CD4-positive, alpha-beta T cell treated with Interleukin-6 for 4 hours (primary cell): ENCODE results near the gene MYO15A.

ENCODE experiments used
- DNase-seq: peaks from one replicate; pipeline ENCODE4 v3.0.0-alpha.2; 2020; ENCODE audit warnings: mixed read lengths

MYO15A gene

GRCh38 chr17:18108401-18109312, at the start of gene MYO15A:
Gene MYO15A (plus strand): TSS chr17:18108756. CDS start chr17:18118801, 10,045 bp downstream.
- no peak for DNase-seq

DNA sequence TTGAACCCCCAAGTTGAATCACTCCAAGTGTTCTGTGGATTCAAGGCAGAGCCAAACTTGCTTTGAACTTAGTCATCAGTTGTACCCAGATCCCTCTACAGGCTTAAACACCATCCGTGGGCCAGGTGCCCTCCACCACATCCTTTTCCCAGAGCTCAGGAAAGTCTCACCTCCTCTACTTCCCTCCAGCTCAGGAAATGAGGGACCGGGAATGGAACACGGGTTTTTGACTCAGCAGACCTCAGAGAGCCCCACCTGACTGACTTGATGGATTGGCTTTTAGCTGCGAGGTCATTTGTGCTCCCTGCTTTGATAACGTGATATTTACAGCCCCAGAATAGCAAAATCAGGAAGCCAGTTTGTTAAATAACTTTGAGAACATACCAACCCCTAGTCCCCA, 49.3 kb upstream of the MYO15A start:
- DNase-seq: no peak

- no peak for DNase-seq
These were observed 44.5 kb upstream of the MYO15A start for GRCh38 chr17:18064053-18064452.

- DNase-seq: no peak
These were observed 43.0 kb upstream of the MYO15A start for GRCh38 chr17:18065546-18065945.

DNA sequence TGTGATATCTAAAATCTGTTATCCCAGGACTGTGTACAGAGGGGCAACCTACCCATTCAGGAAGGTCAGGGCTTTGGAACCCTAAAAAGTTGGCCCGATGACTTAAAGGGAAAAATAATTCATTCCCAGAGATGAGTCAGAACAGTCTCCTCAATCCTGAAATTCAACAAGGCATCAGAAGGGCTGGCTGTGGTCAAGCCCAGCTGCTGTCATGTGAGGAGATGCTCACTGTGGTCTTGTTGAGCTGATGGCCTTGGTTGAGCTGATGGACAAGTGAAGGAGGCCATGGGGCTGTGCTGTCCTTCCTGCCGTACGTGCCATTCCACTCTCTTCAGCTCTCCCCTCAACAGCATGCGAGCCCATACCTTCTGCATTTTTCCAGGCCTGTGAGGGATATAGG, 41.7 kb upstream of the MYO15A start:
- no peak for DNase-seq

DNA sequence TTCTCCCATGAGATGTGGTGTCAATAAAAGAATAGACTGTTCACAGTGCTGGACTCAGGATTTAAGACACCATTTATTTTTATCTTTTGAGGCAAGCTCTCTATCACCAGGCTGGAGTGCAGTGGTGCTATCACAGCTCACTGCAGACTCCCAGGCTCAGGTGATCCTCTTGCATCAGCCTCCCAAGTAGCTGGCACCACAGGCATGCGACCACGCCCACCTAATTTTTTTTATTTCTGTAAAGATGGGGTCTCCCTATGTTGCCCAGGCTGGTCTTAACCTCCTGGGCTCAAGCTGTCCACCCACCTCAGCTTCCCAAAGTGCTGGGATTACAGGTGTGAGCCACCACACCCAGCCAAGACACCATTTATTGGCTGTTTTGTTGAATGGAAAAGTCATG, 39.5 kb upstream of the MYO15A start:
- DNase-seq: no peak

DNA sequence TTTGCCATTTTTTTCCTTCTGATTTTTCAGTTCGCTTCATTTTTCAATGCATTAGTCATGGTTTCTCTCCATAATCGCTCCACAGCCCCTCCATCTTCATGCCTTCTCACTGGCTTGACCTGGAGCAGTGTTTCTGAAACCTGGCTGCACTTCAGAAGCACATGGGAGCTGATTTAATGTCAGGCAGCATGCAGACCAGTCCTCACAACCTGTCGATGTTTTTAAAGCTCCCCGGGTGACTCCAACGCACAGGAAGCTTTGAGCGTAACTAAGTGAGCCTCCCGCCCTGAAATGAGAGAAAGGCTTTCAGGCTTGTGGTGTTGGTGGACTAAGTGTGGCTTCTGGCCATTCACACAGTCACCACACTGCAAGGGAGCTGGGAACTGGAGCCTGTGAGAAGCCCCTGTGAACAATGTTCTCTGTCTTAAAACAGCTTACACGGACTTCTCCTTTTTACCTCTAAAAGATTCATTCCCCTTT, 37.7 kb upstream of the MYO15A start:
- no peak for DNase-seq

DNA sequence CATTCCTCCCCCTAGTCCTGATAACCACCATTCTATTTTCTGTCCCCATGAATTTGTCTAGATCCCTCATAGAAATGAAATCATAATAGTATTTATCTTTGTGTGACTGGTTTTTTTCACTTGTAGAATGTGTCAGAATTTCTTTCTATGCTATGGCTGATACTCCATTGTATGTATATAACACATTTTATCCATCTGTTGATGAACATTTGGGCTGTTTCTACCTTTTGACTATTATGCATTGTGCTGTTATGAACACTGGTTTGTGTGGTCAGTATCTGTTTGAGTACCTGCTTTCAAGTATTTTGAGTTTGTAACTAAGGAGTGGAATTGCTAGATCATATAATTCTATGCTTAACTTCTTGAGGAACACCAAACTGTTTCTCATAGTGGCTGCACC, 36.8 kb upstream of the MYO15A start:
- no peak for DNase-seq

DNA sequence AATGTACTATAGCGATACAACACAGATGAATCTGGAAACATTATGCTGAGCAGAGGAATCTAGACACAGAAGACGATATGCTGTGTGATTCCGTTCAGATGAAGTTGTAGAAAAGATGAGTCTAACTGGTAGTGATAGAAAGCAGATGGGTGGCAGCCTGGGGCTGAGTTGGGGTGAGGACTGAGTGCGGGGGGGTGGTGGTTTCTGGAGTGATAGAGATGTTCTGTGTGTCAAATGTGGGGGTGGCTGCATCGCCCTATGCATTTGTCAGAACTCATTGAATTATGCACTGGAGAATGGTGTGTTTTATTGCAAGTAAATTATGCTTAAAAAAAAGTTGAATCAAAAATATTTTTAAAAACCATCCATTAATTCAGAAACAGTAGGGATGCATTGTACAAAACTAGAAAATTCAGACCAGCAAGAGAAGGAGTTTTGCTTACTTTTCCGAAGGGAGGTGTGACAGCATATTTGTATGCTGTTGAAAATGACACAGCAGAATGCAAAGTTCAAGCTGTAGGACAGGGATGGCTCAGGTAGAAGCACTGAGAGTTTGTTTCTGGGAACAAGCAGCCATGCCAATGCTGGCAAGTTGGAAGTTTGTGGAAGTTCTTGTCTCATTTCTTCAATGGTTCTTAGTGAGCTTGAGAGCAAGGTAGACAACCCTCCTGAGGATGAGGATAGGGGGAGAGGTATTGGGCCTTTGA, 33.8 kb upstream of the MYO15A start:
- DNase-seq: no peak

DNA sequence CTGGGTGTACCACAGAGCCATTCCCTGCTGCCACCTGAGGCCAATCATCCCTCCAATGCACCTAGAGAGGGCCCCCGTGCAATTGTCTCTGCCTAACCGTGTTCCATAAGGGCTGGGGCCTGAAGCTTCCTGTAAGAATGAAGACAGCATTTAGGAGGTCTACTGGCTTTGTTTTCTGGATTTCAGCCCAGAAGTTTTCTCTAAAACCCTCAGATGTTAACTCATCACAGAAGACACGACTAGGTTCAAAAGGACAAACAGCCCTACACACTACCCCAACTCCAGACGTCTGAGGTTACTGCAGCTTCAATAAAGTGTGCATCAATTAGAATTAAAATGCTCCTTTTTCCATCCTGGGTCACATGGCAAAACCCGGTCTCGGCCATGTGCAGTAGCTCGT, 31.6 kb upstream of the MYO15A start:
- DNase-seq: no peak

DNA sequence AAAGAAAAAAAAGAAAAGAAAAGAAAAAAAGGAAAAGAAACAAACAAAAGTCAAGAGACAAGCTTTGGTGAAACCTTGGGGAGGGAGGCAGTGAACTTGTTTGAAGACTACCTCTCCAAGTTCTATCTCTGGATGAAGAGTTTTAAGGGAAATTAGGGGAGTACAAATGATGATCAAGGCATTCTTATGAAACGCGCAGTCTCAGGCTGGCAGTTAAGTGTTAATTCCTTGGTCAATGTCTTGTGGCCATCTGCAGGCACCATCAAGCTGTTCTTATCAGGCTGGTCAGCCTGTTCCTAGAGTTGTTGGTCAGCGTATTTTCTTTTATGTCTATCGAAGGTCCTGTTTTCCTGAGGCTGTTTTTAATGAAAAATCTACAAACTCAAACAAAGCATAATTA, 29.0 kb upstream of the MYO15A start:
- no peak for DNase-seq

GRCh38 chr17:18084256-18084655, 24.3 kb upstream of the MYO15A start:
- no peak for DNase-seq

DNA sequence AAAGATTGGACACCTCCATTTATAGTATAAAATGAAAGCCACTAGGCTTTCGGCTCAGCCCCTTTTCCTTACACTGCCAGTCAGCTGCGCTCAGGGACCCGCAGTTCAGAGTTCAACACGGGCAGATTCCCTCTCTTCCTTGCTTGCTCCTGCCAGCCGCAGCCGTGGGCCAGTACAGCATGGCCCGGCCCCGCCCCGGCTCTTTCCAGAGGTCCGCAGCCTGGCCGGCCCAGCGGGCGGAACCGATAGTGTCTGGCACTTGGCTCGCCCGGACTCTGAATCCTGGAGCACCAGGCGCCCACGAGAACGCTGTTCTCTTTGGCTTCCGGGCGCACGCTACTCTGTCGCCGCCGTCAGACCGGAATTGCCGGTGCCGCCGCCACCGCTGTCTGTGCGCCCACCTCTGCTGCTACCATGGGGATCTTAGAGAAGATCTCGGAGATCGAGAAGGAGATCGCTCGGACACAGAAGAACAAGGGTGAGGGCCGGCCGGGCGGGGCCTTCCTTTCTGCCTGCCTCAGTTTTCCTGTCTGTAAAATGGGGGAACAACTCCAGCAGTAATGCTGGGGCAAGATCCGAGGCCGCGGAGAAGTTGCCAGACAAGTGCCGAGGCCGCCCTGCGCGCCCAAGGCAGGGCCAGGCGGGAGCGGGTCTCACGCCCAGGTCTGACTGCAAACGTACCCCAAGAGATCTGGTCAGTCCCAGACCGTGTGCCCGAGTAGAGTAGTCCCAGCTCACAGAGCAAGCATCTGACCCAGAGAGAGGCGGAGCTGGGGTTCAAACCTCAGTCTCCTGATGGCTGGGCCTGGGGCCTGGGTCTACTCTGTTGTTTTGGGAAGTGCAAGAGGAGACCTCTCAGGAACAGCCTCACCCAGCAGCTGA, 20.7 kb upstream of the MYO15A start, which contains the start of gene DRG2:
DRG2 (plus strand) TSS at position 339 of the 882 bp plus-strand sequence; CDS start at position 415, 76 bp downstream.
- peak; percentile 87 for DNase-seq

DNA sequence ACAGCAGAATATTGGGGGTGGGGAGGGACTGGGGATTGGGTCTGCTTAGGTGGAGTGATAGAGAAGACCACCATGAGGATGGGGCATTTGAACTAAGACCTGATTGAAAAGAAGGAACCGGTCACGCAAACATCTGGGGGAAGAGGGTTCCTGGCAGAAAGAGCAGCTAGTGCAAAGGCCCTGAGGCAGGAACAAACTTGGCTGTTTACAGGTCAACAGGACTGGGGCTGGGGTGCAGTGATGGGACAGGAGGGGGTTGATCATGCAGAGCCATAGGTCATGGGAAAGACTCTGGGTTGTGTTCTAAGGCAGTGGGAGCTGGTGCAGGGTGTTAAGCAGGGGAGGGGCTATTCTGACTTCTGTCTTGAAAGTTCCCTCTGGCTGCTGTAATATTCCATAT, 18.9 kb upstream of the MYO15A start:
- DNase-seq: no peak

DNA sequence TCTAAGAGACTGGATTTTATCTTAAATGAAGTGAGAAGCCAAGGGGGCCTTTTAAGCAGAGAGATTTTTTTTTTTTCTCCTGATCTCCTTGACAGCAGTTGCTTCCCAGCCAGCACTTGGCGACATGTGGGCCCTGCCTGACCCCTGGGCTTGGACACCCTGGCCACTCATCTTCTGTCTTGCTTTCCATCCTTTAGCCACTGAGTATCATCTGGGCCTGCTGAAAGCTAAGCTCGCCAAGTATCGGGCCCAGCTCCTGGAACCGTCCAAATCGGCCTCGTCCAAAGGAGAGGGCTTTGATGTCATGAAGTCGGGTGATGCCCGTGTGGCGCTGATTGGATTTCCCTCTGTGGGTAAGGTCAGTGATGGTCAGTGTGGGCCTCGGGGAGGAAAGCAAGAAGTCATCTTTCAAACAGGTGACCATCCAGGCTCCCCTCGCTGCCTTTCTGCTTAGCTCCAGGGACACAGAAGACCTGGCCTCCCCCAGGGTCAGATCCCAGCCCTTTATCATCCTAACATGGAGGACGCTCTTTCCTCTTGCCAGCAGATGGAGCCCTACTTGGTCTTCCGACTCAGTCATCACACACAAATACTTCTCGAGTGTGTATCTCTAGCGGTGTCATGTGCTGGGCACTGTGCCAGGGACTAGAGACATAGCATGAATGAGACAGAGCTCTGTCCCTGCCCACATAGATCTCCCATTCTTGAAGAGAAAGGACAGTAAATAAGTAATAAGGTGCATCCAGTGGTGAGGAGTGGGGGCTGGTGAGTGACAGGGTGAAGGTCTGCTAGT, 14.7 kb upstream of the MYO15A start:
- DNase-seq: no peak

GRCh38 chr17:18094409-18094807, 14.1 kb upstream of the MYO15A start:
- no peak for DNase-seq

DNA sequence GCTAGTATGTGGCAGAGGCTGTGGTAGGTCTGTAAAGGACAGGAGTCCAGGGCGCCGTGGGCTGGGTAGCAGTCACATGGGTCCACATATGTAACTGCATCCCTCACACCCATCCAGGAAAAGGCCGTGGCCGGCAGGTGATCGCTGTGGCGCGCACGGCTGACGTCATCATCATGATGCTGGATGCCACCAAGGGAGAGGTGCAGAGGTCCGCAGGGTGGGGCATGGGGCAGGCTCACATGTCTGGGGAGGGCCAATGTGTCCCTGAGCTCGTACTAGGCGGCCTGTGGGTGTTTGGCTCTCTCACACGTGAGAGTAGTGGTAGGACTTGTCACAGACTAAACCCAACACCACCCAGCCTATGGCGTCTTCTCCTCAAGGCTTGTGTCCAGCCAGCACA, 9.0 kb upstream of the MYO15A start:
- DNase-seq: no peak

GRCh38 chr17:18100616-18101015, 7.9 kb upstream of the MYO15A start:
- no peak for DNase-seq

- DNase-seq: no peak
These were observed 6.7 kb upstream of the MYO15A start for GRCh38 chr17:18101828-18102227.

DNA sequence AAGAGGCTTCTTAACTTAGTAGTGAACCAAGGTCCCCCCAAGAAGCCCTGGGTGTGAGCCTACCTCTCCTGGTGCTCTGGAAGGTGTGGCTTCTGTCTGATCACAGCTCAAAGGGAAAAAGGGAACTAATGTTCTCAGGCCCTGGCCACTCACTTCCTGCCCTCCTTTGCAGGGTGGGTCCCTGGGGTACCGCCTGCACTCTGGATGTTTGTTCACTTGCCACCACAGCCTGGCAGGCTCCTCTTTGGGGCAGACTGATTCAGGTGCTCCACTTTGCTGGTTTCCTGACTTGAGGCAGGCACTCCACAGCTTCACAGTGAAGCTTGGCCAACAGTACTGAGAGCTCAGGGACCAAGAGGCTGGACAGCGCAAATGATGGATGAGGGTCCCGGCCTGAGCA, 5.9 kb upstream of the MYO15A start:
- DNase-seq: no peak

DNA sequence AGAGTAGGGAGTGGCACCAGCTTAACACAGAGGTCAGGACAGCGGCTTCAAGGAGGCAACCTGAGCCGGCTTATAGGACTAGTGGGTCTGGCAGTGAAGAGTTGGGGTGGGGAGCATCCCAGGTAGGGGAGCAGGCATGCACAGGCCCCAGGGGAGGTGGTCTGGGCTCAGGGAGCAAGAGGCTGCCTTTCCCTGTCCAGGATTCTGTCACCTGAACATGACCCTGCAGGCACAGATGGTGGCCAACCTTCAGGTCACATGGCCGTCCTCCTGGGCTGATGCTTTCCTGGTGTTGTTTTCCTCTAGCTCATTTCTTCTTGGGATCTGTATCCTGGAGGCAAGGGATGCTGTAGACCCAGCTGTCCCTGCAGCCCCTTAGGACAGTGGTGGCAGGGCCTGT, 3.5 kb upstream of the MYO15A start:
- no peak for DNase-seq

GRCh38 chr17:18105595-18105994, 3.0 kb upstream of the MYO15A start:
- no peak for DNase-seq
